KOPT-K1 (cell line): ENCODE data around the gene APC.

Experiments
- H3K27ac ChIP-seq: fragments of 200-600 bp; sonication (generic); 2 replicates; pipeline ENCODE4 v1.5.1; 2016; ENCODE audit warnings: antibody characterized with exemption, mild to moderate bottlenecking, low read depth, low read length; ENCODE audit not compliant: poor library complexity, severe bottlenecking
- H3K36me3 ChIP-seq: fragments of 200-600 bp; sonication (generic); 2 replicates; pipeline ENCODE4 v1.5.1; 2017; ENCODE audit warnings: antibody characterized with exemption, mild to moderate bottlenecking, low read length, moderate library complexity; ENCODE audit not compliant: insufficient read depth
- H3K9me3 ChIP-seq: fragments of 200-600 bp; sonication (generic); 2 replicates; pipeline ENCODE4 v1.5.1; 2017; ENCODE audit warnings: antibody characterized with exemption, low read length, mild to moderate bottlenecking; ENCODE audit not compliant: insufficient read depth, poor library complexity, severe bottlenecking

APC gene

GRCh38 chr5:112793201-112793600 is 55.5 kb downstream of the APC start:
- H3K27ac ChIP-seq: no peak overlapping the region
- no peaks in the 10 kb centered on the region for H3K9me3 ChIP-seq
- H3K36me3 ChIP-seq: peaks cover 65% of the 10 kb centered on the region

- Histone ChIP-seq H3K9me3 (no peaks in the 10 kb centered on the region), H3K36me3 (peaks cover 65% of the 10 kb centered on the region), H3K27ac (no peak overlapping the region)
These were observed 56.7 kb downstream of the APC start for GRCh38 chr5:112794410-112794809.

GRCh38 chr5:112795342-112795741 is 57.7 kb downstream of the APC start:
- Histone ChIP-seq H3K27ac (no peak overlapping the region), H3K9me3 (no peaks in the 10 kb centered on the region), H3K36me3 (peaks cover 62% of the 10 kb centered on the region)

- no peak overlapping the region for H3K27ac ChIP-seq
- no peaks in the 10 kb centered on the region for H3K9me3 ChIP-seq
- H3K36me3 ChIP-seq: peaks cover 59% of the 10 kb centered on the region
These were observed 58.4 kb downstream of the APC start for GRCh38 chr5:112795944-112796678.

- Histone ChIP-seq H3K27ac (no peak overlapping the region), H3K9me3 (peaks cover 5% of the 10 kb centered on the region), H3K36me3 (peaks cover 53% of the 10 kb centered on the region)
These were observed 62.0 kb downstream of the APC start for GRCh38 chr5:112799661-112800060.

- Histone ChIP-seq H3K9me3 (peaks cover 5% of the 10 kb centered on the region), H3K27ac (no peak overlapping the region), H3K36me3 (peaks cover 40% of the 10 kb centered on the region)
These were observed 63.2 kb downstream of the APC start for GRCh38 chr5:112800891-112801290.

- H3K9me3 ChIP-seq: no peaks in the 10 kb centered on the region
- H3K36me3 ChIP-seq: peaks cover 34% of the 10 kb centered on the region
- no peak overlapping the region for H3K27ac ChIP-seq
These were observed 73.3 kb downstream of the APC start for GRCh38 chr5:112811023-112811422.

GRCh38 chr5:112812549-112812948 is 74.9 kb downstream of the APC start:
- H3K36me3 ChIP-seq: peaks cover 39% of the 10 kb centered on the region
- H3K27ac ChIP-seq: no peak overlapping the region
- no peaks in the 10 kb centered on the region for H3K9me3 ChIP-seq

GRCh38 chr5:112820246-112820645 is 82.6 kb downstream of the APC start:
- Histone ChIP-seq H3K9me3 (no peaks in the 10 kb centered on the region), H3K27ac (no peak overlapping the region), H3K36me3 (peaks cover 64% of the 10 kb centered on the region)

- Histone ChIP-seq H3K9me3 (no peaks in the 10 kb centered on the region), H3K27ac (no peak overlapping the region), H3K36me3 (peaks cover 59% of the 10 kb centered on the region)
These were observed 84.8 kb downstream of the APC start for GRCh38 chr5:112822456-112822855.

- Histone ChIP-seq H3K9me3 (no peaks in the 10 kb centered on the region), H3K36me3 (peaks cover 66% of the 10 kb centered on the region)
These were observed 85.5 kb downstream of the APC start for GRCh38 chr5:112823181-112823580.

GRCh38 chr5:112823656-112824055 is 86.0 kb downstream of the APC start:
- Histone ChIP-seq H3K27ac (no peak overlapping the region), H3K9me3 (no peaks in the 10 kb centered on the region), H3K36me3 (peaks cover 69% of the 10 kb centered on the region)

More at GRCh38 chr5:112823181-112823580, 85.5 kb downstream of the APC start:
- no peak overlapping the region for H3K27ac ChIP-seq

- Histone ChIP-seq H3K27ac (no peak overlapping the region), H3K9me3 (no peaks in the 10 kb centered on the region), H3K36me3 (peaks cover 69% of the 10 kb centered on the region)
These were observed 86.5 kb downstream of the APC start for GRCh38 chr5:112824197-112824596.

GRCh38 chr5:112830378-112830777 is 92.7 kb downstream of the APC start:
- Histone ChIP-seq H3K27ac (no peak overlapping the region), H3K36me3 (peaks cover 53% of the 10 kb centered on the region), H3K9me3 (no peaks in the 10 kb centered on the region)

- no peaks in the 10 kb centered on the region for H3K9me3 ChIP-seq
- no peak overlapping the region for H3K27ac ChIP-seq
- peaks cover 55% of the 10 kb centered on the region for H3K36me3 ChIP-seq
These were observed 96.3 kb downstream of the APC start for GRCh38 chr5:112833971-112834370.

- Histone ChIP-seq H3K9me3 (no peaks in the 10 kb centered on the region), H3K36me3 (peaks cover 43% of the 10 kb centered on the region), H3K27ac (no peak overlapping the region)
These were observed 106.8 kb downstream of the APC start for GRCh38 chr5:112844489-112844888.
